IPS-20b (cell line): ENCODE measurements around the gene C12orf76.
A peak's percentile ranks its signal among the peaks of the same experiment; 100 is the strongest.
"Not testable (repeated sequence)": the region's sequence is repeated elsewhere in the genome, so short reads cannot be mapped to it uniquely, and the experiment has no call there.

ENCODE experiments used
- H3K27ac ChIP-seq: one replicate; pipeline ENCODE4 v1.5.1; 2013; ENCODE audit warnings: low read length
- H3K27me3 ChIP-seq: 2 replicates; pipeline ENCODE4 v1.6.1; 2013; ENCODE audit warnings: mild to moderate bottlenecking, low read length, inconsistent platforms; ENCODE audit not compliant: insufficient read depth
- H3K36me3 ChIP-seq: 2 replicates; pipeline ENCODE4 v1.6.1; 2013; ENCODE audit warnings: low read depth, mild to moderate bottlenecking, inconsistent platforms, low read length, moderate library complexity; ENCODE audit not compliant: insufficient read depth
- H3K4me1 ChIP-seq: 2 replicates; pipeline ENCODE4 v1.6.1; 2013; ENCODE audit warnings: mild to moderate bottlenecking, control low read depth, inconsistent platforms, low read length, moderate library complexity; ENCODE audit not compliant: insufficient read depth
- H3K4me3 ChIP-seq: 2 replicates; pipeline ENCODE4 v1.5.1; 2013; ENCODE audit warnings: mild to moderate bottlenecking, low read length, inconsistent platforms
- H3K9ac ChIP-seq: 2 replicates; pipeline ENCODE4 v1.6.1; 2013; ENCODE audit warnings: low read depth, mild to moderate bottlenecking, inconsistent platforms, low read length, moderate library complexity
- H3K9me3 ChIP-seq: 2 replicates; pipeline ENCODE4 v1.6.1; 2013; ENCODE audit warnings: mild to moderate bottlenecking, low read depth, low read length, inconsistent platforms; ENCODE audit not compliant: insufficient read depth

The C12orf76 gene, protein sequence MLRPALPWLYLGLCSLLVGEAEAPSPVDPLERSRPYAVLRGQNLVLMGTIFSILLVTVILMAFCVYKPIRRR

DNA sequence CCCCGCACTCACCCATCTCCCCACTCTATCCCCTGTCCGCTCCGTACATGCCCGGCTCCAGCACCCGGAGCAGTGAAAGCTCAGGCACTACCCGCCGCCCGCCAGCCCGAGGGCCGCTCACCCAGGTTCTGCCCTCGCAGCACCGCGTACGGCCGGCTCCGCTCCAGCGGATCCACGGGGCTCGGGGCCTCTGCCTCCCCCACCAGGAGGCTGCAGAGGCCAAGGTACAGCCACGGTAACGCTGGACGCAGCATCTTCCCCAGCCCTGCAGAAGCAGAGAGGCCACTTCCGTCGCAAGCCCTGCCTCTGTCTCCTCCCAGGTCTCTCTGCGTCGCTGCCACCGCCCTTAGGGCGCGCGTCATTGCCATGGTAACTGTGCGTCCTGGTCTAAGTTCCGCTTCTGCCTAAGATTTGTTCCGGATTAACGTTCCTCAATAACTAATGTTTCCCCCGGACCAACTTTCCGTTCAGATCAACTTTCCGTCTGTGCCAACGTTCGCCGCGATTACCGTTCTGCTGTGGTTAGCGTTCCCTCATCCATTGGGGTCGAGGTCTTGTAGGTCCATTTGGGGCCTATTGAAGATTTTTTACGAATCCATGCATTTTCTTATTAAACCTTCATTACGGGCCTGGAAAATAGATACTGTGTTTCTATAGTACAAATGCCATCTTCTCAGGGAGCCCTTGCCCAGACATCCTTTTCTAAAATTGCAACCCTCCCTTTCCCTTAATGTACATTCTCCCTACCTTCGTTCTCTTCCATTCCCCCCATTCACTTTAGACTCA lies at the start of gene C12orf76:
Gene C12orf76, minus strand, starts transcription at position 281 of the 786 bp plus-strand sequence. Its CDS starts 27 bp downstream, at position 254.
- Histone ChIP-seq H3K27ac (no peak within 1 kb of the TSS), H3K27me3 (no peaks in the 10 kb centered on the region), H3K4me3 (peak within 1 kb of the TSS; percentile 92), H3K4me1 (peaks cover 3% of the 10 kb centered on the region; the same call in 1 of the 2 replicates), H3K9ac (peak within 1 kb of the TSS; percentile 80; the same call in 1 of the 2 replicates), H3K36me3 (no peaks in the 10 kb centered on the region), H3K9me3 (no peaks in the 10 kb centered on the region)

DNA sequence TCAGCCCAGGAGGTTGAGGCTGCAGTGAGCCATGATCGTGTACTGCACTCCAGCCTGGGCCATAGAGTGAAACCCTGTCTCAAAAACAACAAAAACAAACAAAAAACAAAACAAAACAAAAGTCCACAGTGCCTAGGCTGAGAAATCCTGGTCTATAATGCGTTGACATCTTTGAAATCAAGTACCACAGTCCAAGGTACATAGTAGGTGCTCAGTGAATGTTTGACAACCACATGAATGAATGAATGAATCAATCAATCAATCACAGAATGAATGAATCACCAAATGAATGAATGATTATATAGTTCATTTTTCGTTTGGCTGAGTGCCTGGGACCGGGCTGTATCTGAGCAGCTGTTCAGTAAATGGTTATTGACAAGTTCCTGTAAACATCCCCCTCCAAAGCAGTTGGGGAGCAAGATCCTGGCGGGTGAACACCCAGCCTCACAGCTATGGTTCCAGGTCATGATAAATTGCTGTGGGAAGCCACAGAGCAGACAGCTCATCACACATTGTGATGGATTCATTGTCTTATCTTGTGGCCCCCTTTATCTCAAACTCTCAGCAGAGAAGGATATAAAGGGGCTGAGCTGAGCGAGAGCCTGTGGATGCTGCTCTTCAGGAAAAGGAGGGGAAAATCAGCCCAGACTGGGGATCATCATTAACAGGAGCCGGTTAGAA lies 45.4 kb upstream of the C12orf76 start:
- Histone ChIP-seq H3K27ac (no peak overlapping the region), H3K4me1 (no peaks in the 10 kb centered on the region), H3K4me3 (no peak overlapping the region), H3K9me3 (no peaks in the 10 kb centered on the region), H3K36me3 (no peaks in the 10 kb centered on the region), H3K27me3 (peaks cover 7% of the 10 kb centered on the region), H3K9ac (no peak overlapping the region)

DNA sequence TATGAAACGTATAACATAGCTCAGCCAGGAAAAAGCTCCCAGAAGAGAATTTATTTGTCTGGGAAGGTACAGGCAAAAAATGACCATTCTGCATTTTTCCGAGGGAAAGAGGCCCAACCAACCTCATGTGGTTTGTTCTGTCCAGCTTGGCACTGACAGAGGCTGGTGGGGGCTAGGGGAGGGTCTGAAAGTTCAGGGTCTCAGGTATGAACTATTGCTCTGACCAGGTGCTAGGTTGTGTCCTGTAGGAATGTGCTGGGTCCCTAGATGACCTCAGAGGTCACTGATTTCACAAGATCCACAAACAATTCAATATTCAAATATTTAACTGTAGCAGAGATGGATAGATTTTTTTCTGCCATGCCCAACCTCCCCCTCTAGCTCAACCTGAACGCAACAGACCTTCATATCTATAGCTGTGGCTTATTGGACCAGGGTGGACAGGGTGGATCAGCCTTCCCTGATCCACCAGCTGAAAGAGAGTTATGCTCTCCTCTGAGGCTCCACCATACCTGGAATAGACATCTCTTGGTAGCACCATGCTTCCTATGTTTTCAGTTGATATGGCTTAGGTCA lies 42.9 kb upstream of the C12orf76 start:
- Histone ChIP-seq H3K27ac (no peak overlapping the region), H3K4me1 (no peaks in the 10 kb centered on the region)

DNA sequence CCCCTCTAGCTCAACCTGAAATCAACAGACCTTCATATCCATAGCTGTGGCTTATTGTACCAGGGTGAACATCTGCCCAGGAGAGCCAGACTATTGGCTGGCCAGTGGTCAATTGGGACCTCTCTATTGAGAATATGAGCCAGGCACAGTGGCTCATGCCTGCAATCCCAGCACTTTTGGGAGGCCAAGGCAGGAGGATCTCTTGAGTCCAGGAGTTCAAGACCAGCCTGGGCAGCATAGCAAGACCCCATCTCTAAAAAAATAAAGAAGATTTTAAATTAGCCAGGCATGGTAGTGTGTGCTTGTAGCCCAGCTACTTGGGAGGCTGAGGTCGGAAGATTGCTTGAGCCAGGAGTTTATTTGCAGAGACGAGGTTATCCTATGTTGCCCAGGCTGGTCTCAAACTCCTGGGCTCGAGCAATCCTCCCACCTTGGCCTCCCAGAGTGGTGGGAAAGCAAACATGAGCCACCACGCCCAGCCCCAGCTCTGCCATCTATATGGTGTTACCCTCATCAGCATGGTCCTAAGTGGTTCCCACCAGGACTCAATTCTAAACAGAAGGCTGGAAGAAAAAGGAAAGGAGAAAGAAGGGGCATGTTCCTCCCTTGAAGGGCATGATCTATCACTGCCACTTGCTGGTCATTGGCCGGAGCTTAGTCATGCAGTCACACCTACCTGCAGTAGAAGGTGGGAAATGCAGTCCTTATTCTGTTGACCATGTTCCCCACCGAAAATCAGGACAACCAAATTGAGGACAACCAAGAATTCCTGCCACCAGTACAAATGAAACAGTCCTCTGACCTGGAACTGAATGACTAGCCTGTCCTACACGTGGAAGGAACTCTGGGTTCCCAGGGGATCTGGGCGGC lies 42.2 kb upstream of the C12orf76 start:
- no peaks in the 10 kb centered on the region for H3K36me3 ChIP-seq
- H3K9me3 ChIP-seq, result no peaks in the 10 kb centered on the region
- no peak overlapping the region for H3K9ac ChIP-seq
- H3K4me3 ChIP-seq, result no peak overlapping the region
- H3K4me1 ChIP-seq, result no peaks in the 10 kb centered on the region
- no peak overlapping the region for H3K27ac ChIP-seq
- H3K27me3 ChIP-seq, result peaks cover 7% of the 10 kb centered on the region

More for the DNA sequence above, 42.9 kb upstream of the C12orf76 start:
- H3K27me3 ChIP-seq, result peaks cover 7% of the 10 kb centered on the region
- H3K4me3 ChIP-seq, result no peak overlapping the region
- no peaks in the 10 kb centered on the region for H3K36me3 ChIP-seq
- H3K9ac ChIP-seq, result no peak overlapping the region
- H3K9me3 ChIP-seq, result no peaks in the 10 kb centered on the region

- no peaks in the 10 kb centered on the region for H3K9me3 ChIP-seq
- H3K9ac ChIP-seq, result no peak overlapping the region
- H3K27ac ChIP-seq, result no peak overlapping the region
- no peaks in the 10 kb centered on the region for H3K36me3 ChIP-seq
- no peaks in the 10 kb centered on the region for H3K4me1 ChIP-seq
- no peak overlapping the region for H3K4me3 ChIP-seq
- peaks cover 7% of the 10 kb centered on the region for H3K27me3 ChIP-seq
Measured at GRCh38 chr12:110088936-110089335, 40.6 kb upstream of the C12orf76 start.

- H3K4me3 ChIP-seq, H3K9ac ChIP-seq, H3K36me3 ChIP-seq, H3K27ac ChIP-seq, H3K9me3 ChIP-seq, H3K4me1 ChIP-seq, H3K27me3 ChIP-seq: not testable (repeated sequence)
Measured at GRCh38 chr12:110088216-110088615, 39.9 kb upstream of the C12orf76 start.

DNA sequence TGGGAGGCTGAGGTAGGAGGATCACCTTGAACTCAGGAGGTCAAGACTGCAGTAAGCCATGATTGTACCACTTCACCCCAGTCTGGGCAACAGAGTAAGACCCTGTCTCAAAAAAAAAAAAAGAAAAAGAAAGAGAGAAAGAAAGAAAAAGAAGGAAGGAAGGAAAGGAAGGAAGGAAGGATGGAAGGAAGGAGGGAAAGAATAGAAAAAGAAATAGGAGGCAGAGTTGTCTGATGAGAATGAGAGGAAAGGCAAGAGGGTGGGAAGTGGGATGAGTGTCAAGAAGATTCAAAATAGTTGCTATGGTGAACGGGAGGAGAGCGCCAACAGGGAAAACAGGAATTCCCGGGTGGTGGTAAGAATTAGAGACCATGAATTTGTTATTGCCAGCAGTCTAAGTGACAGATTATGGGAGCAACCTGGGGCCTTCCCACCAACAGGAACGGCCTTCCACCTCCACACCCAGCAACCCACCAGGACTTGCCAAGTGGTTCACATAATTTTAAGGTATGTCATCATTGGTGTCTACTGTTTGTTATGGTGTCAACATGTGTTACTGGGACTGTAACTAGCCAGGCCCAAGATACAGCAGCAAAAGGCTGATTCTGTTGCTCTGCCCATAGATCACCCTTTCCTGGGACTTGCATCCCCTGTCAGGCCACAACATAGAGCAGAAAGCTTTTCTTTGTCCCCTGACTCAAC lies 36.1 kb upstream of the C12orf76 start:
- Histone ChIP-seq H3K4me1 (no peaks in the 10 kb centered on the region), H3K9ac (no peak overlapping the region), H3K27ac (no peak overlapping the region), H3K9me3 (no peaks in the 10 kb centered on the region), H3K27me3 (peaks cover 6% of the 10 kb centered on the region), H3K4me3 (no peak overlapping the region), H3K36me3 (no peaks in the 10 kb centered on the region)

- Histone ChIP-seq H3K27ac (no peak overlapping the region), H3K4me3 (no peak overlapping the region), H3K27me3 (no peaks in the 10 kb centered on the region), H3K9me3 (no peaks in the 10 kb centered on the region), H3K9ac (no peak overlapping the region), H3K4me1 (no peaks in the 10 kb centered on the region), H3K36me3 (no peaks in the 10 kb centered on the region)
Measured at GRCh38 chr12:110080410-110080809, 32.1 kb upstream of the C12orf76 start.

DNA sequence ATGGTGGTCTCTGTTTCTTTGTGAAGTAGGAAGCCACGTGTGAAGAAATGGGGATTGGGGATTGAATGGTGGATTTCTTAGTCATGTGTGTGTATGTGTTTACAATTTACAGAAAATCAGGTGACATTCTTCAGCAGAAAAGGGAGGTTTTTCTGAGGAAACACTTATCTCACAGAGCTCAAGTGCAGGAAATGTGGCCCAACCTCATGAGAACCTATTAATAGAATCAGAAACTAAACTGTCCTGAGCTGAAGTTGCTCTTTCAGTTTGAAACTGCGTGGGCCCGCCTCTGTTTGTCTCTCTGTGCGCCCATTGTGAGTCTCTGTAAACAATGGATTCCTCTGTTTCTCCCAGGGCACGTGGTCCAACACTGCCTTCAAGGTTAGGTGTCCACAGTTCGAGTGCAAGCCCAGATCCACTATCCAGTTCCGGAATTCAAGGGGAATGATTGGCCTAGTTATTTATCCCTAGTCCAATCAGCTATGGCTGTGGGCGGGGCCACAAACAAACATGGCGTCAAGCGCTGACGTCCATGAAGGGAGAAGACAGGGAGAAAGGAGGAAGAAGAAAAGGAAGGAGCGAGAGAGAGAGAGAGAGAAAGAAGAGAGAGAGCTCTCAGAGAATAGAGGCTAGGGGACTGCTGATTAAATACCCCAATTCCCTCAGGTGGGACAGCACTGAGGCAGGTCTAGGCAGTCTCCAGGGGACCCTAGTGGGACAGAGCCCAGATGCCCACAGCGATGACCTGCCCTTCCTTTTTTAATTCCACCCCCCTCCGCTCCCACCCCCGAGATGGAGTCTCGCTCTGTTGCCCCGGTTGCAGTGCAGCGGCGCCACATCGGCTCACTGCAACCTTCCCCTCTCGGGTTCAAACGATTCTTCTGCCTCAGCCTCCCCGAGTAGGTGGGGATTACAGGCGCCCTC lies 31.4 kb upstream of the C12orf76 start:
- no peaks in the 10 kb centered on the region for H3K4me1 ChIP-seq
- H3K9me3 ChIP-seq, result no peaks in the 10 kb centered on the region
- no peak overlapping the region for H3K4me3 ChIP-seq
- no peaks in the 10 kb centered on the region for H3K36me3 ChIP-seq
- H3K9ac ChIP-seq, result no peak overlapping the region
- H3K27me3 ChIP-seq, result no peaks in the 10 kb centered on the region
- H3K27ac ChIP-seq, result no peak overlapping the region

- Histone ChIP-seq H3K4me3 (no peak overlapping the region), H3K9me3 (no peaks in the 10 kb centered on the region), H3K27ac (no peak overlapping the region), H3K27me3 (no peaks in the 10 kb centered on the region; the same call in 1 of the 2 replicates), H3K9ac (no peak overlapping the region), H3K36me3 (no peaks in the 10 kb centered on the region), H3K4me1 (no peaks in the 10 kb centered on the region)
Measured at GRCh38 chr12:110077800-110078199, 29.5 kb upstream of the C12orf76 start.
